HG03139 (cell line): ENCODE results near the gene CHL1.

ENCODE experiments used
- ATAC-seq: cut with Tn5 transposase; IDR thresholded peaks from one replicate; pipeline ENCODE4 v1.9.1; 2021; ENCODE audit not compliant: unreplicated experiment

The CHL1 gene

GRCh38 chr3:330494-331115 is 134.0 kb downstream of the CHL1 start:
- no peak for ATAC-seq

DNA sequence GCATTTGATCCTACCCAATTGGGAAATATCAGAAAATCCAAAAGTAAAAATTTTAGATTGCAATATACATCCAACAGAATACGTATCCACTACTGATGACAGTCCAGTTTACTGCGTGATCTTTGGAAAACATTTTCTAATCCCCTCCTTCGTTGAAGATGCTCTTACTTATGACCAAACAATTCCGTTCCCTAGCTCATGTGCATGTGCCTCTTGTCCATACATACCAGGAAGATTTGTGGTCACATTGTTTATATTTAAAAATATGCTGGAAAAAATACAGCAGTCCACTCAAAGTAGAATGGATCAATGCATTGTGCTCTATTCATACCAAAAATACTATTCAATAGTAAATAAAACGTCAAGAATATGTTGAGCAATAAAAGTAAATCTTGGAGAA is 135.3 kb downstream of the CHL1 start:
- no peak for ATAC-seq

- no peak for ATAC-seq
Observed at GRCh38 chr3:332701-333100, 136.1 kb downstream of the CHL1 start.

DNA sequence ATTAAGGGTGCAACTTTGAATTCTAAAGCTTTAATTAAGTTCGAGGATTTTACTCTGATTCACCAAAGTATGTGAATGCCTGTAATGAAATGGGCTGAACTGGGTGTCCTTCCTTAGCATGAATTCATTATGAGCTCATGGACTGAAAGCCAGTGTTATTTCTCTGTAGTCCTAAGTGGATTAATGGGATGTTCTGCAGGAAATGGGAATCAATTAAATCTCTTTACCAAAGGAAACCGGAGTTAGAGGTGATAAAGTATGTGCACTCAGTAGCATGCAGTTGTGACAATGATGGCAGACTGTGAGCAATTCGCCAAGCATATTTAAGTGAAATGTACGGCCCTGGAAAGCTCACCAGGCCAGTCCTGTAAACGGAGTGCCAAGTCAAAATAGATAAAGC is 138.7 kb downstream of the CHL1 start:
- no peak for ATAC-seq

GRCh38 chr3:339351-339750 is 142.8 kb downstream of the CHL1 start:
- no peak for ATAC-seq

GRCh38 chr3:341998-342397 is 145.4 kb downstream of the CHL1 start:
- no peak for ATAC-seq

DNA sequence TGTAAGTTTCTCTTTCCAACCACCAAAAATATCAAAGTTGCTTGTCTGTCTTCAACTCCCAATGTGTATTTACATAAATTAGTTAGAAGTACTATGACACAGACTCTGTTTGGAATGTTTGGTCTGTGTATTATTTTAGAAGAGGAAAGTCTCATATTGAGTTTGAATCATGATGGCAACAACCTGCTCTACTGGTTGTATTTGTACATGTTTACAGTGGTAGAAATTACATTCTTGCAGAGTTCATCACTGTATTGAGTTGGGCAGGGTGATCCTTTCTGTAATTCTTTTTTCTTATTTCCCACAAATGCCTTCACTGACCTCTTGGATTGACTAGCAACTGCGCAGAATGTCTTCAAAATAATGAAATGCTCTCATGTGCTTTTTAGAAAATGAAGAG is 149.6 kb downstream of the CHL1 start:
- ATAC-seq = no peak

- no peak for ATAC-seq
Observed at GRCh38 chr3:347581-347980, 151.0 kb downstream of the CHL1 start.

GRCh38 chr3:350871-351371 is 154.4 kb downstream of the CHL1 start:
- ATAC-seq = no peak

- no peak for ATAC-seq
Observed at GRCh38 chr3:352599-352998, 156.0 kb downstream of the CHL1 start.

DNA sequence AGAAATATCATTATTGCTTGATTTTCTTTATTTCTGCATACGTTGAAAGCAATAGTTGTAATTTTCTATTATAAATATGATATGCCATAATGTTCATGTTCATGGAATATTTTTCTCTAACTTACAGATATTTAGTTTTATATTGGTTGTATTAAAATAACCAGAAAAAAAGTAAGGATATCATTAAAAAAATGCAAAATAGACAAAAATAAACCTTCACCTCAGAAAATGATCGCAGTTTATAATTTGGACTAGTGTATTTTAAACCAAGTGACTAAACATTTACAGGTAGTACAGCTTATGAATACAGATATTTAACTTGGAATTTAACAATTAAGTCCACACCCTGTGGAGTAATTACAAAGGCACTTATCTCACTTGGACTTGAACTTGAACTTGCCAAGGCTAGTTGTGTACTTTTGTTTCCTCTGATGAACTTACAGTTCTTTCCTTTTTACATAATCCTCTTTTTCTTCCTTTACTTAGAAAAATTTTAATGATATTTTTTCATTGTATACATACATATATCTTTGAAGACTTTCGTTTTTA is 156.7 kb downstream of the CHL1 start:
- no peak for ATAC-seq

- ATAC-seq = peak; percentile 42
Observed at GRCh38 chr3:354432-354831, 157.9 kb downstream of the CHL1 start.

DNA sequence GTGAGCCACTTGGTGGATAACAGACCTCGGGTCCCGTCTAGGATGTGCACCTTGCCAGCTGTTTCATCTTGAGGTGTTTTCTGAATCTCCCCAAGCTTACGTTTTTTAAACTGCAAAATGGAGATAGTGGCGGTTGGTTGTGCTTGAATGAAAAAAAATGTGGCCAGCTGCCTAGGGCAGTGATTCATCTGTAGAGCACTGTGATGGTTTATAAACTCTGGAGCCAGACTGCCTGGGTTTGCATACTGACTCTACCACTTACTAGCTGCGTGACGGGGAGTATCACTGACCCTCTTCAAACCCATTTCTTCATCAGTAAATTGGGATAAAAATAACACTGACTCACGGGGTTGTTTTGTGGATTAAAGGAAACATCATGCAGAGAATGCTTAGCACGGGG is 159.1 kb downstream of the CHL1 start:
- peak; percentile 63 for ATAC-seq

DNA sequence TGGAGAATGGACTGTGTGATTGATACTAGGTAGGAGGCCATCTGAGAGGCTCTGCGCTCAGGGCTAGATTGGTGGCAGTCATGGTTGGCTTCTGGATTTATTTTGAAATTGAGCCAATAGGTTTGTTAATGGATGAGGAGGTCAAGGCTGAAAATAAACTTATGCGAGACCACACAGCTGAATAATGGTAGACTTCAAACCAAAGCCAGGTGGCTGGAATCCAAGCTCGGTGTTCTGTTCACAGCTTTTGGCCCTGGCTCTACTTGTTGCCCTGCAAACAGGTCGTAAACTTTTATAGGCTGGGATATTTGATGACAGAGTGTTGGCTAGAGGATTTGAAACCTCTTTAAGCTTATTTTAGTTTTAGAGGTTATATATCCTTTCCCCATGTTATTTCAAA is 160.4 kb downstream of the CHL1 start:
- ATAC-seq = no peak

DNA sequence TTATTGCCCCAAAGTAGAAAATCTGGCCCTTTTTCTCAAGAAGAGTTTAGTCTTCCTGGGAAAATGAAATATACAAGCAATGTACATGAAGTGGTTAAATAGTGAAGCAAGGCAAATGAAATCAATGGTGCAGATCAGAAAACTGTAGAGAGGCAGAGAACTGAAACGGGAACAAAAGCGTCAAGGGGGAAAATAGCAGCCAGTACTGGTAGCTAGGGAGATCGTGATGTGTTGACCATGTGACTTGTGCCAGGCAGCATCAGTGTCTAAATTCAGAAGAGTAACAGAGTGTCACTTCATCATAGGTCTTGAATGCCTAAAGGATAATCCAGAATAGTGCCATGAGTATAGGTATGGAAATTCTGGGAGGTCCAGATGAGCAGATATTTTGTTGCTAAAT is 163.1 kb downstream of the CHL1 start:
- ATAC-seq = peak; percentile 48

DNA sequence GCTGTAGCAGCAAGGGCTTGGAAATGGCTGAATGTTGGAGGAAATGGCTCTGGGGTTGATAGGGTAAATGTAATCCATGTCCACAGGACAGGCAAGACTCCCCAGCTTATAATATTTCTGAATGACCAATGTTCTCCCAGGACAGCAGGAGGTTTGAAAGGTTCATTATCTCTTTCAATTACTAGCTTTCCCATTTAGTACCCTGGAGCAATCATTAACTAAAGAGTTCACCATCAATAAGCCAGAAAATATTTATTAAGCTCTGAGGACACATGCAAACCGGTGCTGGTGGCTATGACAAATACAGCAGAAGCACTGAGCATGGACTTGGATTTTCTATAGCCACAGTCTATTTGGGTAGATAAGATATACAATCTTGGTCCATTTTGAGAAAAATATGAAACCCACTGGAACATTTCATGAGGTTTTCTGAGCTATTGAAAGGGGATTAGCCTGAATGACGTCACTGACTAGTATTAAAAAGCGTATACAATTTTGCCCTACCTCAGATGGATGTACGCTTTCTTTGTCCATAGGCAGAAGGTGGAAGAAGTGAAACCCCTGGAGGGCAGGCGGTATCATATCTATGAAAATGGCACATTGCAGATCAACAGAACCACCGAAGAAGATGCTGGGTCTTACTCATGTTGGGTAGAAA is 166.2 kb downstream of the CHL1 start:
- no peak for ATAC-seq

- ATAC-seq = no peak
Observed at GRCh38 chr3:364287-364686, 167.7 kb downstream of the CHL1 start.

DNA sequence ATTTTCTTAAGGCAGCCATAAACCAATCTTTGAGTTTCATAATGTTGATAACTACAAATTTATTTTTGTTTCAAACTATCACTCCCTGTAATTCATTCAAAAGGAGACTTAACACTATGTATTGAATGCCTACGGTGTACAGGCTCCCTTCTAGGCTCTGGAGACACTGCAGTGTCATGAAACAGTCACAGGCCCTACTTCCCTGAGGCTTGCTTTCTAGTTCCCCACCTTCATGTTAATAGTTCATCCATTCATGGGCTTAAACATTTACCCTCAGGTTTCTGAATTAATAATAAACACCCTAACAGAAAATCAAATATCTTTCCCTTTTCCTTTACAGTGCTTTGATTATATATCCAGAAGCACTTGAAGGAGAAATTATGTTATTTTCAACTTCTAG is 168.7 kb downstream of the CHL1 start:
- ATAC-seq = peak; percentile 79

DNA sequence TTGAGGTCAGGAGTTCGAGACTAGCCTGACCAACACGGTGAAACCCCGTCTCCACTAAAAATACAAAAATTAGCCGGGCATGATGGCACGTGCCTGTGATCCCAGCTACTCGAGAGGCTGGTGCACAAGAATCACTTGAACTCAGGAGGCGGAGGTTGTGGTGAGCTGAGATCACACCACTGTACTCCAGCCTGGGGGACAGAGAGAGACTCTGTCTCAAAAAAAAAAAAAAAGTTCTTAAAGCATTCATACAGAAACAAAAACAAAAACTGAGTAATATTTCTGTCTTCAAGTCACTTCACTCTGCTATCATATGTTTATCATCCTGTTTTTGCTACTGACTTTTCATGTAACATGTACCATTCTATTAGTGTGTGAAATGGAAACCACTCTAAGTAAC is 169.7 kb downstream of the CHL1 start:
- ATAC-seq = peak; percentile 27

GRCh38 chr3:373193-373779 is 176.7 kb downstream of the CHL1 start:
- no peak for ATAC-seq

DNA sequence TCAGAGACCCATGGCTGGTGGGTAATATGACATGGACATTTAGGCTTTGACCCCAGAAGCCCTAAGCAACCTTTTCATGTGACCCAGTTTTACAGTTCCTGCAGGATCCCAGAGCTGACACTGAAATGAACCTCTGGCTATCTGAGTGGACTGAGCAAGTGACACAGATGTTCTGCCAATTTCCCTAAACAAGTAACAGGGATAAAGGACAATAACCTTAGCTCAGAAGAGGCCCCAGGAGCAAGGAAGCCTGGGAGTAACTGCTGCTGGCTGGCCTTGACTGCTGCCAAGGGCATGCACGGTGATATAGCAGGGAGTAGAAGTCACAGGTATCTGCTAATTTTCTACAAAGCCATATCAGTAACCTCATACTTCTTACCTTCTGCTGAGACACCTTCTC is 177.9 kb downstream of the CHL1 start:
- no peak for ATAC-seq

- no peak for ATAC-seq
Observed at GRCh38 chr3:377158-377561, 180.6 kb downstream of the CHL1 start.
